HTERT RPE-1 (cell line): Measurements from ENCODE around the gene SH3TC1.

Experiments used
- in situ Hi-C: fragments of 300-500 bp; cut with MboI; formaldehyde crosslinking; loops from 4 replicates; pipeline ENCODE4 v1.14.3; 2020; ENCODE audit warnings: low sequenced_read_pairs

The SH3TC1 gene

GRCh38 chr4:8272472-8273428 lies 73.7 kb downstream of the SH3TC1 start:
- in situ Hi-C loops, result no loop called here

GRCh38 chr4:8273450-8273849 lies 74.4 kb downstream of the SH3TC1 start:
- in situ Hi-C loops, result no loop called here

- in situ Hi-C loops, result no loop called here
Measured at GRCh38 chr4:8274066-8274652, 75.1 kb downstream of the SH3TC1 start.

- in situ Hi-C loops, result no loop called here
Measured at GRCh38 chr4:8274765-8275547, 75.9 kb downstream of the SH3TC1 start.

- in situ Hi-C loops, result no loop called here
Measured at GRCh38 chr4:8275548-8275910, 76.4 kb downstream of the SH3TC1 start.

GRCh38 chr4:8276358-8277240 lies 77.5 kb downstream of the SH3TC1 start:
- in situ Hi-C loops, result no loop called here

GRCh38 chr4:8277356-8278008 lies 78.4 kb downstream of the SH3TC1 start:
- in situ Hi-C loops, result no loop called here

- in situ Hi-C loops, result no loop called here
Measured at GRCh38 chr4:8278009-8278395, 78.9 kb downstream of the SH3TC1 start.

GRCh38 chr4:8278421-8279287 lies 79.6 kb downstream of the SH3TC1 start:
- in situ Hi-C loops, result no loop called here

- in situ Hi-C loops, result no loop called here
Measured at GRCh38 chr4:8279321-8280157, 80.4 kb downstream of the SH3TC1 start.

GRCh38 chr4:8280158-8280875 lies 81.2 kb downstream of the SH3TC1 start:
- in situ Hi-C loops, result no loop called here

GRCh38 chr4:8280876-8281440 lies 81.9 kb downstream of the SH3TC1 start:
- in situ Hi-C loops, result no loop called here

GRCh38 chr4:8281519-8282133 lies 82.5 kb downstream of the SH3TC1 start:
- in situ Hi-C loops, result no loop called here

GRCh38 chr4:8282134-8282641 lies 83.1 kb downstream of the SH3TC1 start:
- in situ Hi-C loops, result no loop called here

GRCh38 chr4:8282742-8283141 lies 83.7 kb downstream of the SH3TC1 start:
- in situ Hi-C loops, result no loop called here

GRCh38 chr4:8283161-8283560 lies 84.1 kb downstream of the SH3TC1 start:
- in situ Hi-C loops, result no loop called here
